Stimulated activated CD4-positive, alpha-beta T cell treated with anti-CD3 and anti-CD28 coated beads, Interleukin-4, amount 100 ng/mL, for 24 hours (primary cell): ENCODE data around the gene PFKL.
"Not testable (repeated sequence)": the region's sequence is repeated elsewhere in the genome, so short reads cannot be mapped to it uniquely, and the experiment has no call there.

Experiments used
- DNase-seq: peaks from one replicate; pipeline ENCODE4 v3.0.0-alpha.2; 2020

The PFKL gene

GRCh38 chr21:44279354-44280260 lies 20.2 kb upstream of the PFKL start:
- no peak for DNase-seq

GRCh38 chr21:44281801-44282200 lies 18.1 kb upstream of the PFKL start:
- DNase-seq, result no peak

DNA sequence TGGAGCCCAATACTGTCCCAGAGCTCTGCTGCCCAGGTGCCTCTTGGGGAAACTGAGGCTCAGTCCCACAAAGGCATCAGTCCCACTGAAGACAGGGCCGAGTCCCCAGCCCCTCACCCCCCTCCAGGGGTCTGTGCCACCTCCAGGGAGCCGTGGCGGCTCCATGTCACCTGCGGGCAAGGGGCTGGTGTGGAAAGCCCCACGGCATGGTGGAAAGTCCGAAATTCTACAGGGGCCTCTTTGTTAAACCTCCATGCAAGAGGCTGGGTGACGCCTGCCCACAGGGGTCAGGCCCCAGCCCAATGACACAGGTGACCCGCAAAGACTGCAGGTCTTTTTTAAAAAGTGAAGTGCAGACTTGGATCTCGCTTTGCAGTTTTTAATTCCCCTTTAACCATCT lies 17.5 kb upstream of the PFKL start:
- no peak for DNase-seq

DNA sequence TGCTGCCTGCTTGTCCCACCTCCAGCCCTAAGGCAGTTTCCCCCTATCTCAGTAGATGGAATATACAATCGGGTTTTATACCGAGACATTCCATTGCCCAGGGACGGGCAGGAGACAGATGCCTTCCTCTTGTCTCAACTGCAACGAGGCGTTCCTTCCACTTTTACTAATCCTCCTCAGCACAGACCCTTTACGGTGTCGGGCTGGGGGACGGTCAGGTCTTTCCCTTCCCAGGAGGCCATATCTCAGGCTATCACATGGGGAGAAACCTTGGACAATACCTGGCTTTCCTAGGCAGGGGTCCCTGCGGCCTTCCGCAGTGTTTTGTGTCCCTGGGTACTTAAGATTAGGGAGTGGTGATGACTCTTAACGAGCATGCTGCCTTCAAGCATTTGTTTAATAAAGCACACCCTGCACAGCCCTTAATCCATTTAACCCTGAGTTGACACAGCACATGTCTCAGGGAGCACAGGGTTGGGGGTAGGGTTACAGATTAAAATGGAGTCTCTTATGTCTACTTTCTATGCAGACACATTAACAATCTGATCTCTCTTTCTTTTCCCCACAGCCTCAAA lies 16.6 kb upstream of the PFKL start:
- DNase-seq, result not testable (repeated sequence)

DNA sequence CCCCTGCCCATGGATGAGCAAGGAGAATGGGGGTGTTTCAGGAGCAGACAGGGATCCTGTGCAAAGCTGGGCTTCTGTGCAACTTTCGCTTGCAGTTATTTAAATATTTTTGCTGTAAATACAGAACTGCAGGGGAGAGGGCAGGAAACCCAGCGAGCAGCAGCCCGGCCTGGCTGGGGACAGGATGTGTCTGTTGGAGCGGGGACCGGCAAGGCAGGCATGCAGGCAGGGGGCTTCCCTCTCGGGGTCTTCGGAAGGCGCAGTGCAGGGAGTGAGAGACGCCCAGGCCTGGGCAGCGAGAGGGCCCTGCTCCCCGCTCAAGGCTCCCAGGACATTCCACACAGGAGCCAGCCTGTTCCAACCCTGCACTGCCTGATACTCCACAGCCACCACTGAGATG lies 15.9 kb upstream of the PFKL start:
- no peak for DNase-seq

DNA sequence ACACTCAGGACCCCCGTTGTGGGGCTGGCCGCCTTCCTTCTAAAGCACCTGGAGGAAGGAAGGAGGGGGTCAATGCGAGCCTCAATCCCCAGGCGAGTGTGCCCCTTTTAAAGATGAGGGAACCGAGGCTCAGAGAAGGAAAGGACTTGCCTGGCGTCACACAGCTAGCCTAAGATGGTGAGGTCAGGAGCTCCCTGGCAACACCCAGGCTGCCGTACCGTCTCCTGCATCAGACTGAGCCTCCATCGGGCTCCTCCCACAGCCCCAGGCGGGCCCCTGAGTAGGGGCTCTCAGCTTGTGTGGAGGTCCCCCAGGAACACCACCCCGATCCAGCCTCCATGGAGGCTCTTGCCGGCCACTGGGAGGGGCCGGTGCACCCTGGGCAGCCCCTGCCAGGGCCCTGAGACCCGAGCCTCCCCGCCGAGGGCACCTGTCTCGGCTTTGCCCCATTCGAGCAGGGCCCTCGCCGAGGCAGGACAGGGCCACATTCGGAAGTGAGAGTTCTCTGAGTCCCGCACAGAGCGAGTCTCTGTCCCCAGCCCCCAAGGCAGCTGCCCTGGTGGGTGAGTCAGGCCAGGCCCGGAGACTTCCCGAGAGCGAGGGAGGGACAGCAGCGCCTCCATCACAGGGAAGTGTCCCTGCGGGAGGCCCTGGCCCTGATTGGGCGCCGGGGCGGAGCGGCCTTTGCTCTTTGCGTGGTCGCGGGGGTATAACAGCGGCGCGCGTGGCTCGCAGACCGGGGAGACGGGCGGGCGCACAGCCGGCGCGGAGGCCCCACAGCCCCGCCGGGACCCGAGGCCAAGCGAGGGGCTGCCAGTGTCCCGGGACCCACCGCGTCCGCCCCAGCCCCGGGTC lies 14.5 kb upstream of the PFKL start, which contains the start of gene AIRE:
Gene AIRE (plus strand): TSS at position 739 of the 855 bp plus-strand sequence. CDS start 131 bp downstream, outside the sequence.
- no peak for DNase-seq

GRCh38 chr21:44286086-44286715 lies 13.7 kb upstream of the PFKL start:
- DNase-seq, result no peak

- DNase-seq, result no peak
Observed at GRCh38 chr21:44286716-44287632, 12.9 kb upstream of the PFKL start.

GRCh38 chr21:44288251-44289110 lies 11.4 kb upstream of the PFKL start:
- DNase-seq, result no peak

DNA sequence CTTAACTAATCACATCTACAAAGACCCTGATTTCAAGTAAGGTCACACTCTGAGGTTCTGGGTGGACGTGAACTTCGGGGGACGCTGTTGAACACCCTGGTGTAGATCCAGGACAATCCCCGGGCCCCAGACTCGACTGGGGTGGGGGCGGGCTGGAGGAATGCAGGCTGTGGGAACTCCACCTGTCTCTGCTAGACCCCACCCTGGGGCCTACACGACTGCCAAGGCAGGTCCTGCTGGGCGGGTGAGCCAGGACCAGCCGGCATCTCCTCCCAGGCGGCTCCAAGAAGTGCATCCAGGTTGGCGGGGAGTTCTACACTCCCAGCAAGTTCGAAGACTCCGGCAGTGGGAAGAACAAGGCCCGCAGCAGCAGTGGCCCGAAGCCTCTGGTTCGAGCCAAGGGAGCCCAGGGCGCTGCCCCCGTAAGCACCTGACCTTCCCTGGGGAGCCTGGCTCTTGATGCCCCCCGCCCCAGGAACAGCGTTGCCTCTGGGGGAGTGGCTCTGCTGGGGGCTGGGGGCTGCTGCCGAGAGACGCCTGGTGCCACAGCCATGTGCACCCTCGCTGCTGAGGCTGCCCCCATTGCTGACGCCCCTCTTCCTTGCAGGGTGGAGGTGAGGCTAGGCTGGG lies 10.4 kb upstream of the PFKL start:
- no peak for DNase-seq

GRCh38 chr21:44290327-44291077 lies 9.4 kb upstream of the PFKL start:
- no peak for DNase-seq

DNA sequence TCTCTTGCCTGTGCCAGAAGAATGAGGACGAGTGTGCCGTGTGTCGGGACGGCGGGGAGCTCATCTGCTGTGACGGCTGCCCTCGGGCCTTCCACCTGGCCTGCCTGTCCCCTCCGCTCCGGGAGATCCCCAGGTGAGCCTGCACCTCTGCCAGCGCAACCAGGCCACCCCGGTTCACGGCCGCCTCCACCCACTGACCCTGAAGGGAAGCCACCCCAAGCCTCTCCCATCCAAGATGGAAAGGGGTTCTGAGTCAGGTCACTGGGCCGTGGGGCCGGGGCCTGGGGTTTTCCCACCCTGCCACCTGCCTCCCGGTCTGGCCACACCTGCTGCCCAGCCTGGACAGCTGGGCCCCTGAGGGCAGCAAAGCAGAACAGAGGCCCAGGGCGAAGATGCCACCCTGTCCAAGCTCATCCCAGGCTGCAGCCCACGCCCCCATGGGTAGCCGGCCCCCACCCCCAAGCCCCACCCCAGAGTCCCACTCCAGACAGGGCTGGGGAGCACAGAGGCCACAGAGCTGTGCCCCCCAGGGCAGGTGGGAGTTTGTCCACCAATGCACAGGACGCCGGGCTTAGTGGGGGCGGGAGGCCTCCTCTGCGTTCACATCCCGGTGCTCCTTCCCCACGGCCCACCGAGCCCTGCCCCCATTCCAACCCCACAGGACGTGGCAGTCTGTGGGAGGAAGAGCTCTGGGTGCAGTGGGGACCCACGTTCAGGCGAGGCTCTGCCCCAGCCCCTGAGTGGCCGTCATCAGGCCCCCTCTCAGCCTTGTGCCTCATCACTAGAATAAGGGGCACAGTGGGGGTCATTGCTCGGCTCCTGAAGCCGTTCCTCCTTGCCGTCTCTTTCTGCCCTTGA lies 8.5 kb upstream of the PFKL start:
- DNase-seq, result no peak

GRCh38 chr21:44291936-44292811 lies 7.7 kb upstream of the PFKL start:
- DNase-seq, result no peak

DNA sequence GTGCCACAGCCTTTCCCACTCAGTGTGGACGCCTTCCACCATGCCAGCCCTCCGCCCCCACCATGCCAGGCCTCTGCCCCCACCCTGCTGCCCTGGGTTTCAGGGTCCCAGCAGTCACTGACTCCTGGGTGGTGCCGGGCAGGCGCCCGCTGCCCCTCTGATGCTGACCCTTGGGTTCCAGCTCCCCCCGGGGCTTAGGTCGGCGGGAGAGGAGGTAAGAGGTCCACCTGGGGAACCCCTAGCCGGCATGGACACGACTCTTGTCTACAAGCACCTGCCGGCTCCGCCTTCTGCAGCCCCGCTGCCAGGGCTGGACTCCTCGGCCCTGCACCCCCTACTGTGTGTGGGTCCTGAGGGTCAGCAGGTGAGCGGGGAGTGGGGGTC lies 7.0 kb upstream of the PFKL start:
- no peak for DNase-seq

DNA sequence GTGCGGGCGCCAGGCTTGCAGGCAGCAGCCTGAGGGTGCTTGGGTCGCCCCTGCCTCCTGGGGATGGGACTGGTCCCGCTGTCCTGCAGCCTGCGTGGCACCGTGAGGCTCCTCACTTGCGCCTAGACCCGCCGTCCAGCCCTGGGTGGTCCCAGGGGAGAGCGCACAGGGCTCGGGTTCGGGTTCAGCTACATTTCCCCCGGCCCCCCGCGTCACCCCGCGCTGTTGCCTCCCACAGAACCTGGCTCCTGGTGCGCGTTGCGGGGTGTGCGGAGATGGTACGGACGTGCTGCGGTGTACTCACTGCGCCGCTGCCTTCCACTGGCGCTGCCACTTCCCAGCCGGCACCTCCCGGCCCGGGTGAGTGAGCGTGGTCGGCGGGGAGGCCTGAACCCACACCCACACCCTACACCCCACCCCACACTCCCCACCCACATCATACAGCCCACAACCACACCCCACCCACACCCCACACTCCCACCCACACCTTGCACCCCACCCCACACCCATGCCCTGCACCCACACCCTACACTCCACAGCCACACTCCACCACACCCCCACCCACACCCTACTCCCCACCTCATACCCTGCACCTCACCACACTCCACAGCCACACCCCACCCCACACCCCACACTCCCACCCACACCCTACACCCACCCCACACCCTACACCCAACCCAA lies 6.2 kb upstream of the PFKL start:
- no peak for DNase-seq

DNA sequence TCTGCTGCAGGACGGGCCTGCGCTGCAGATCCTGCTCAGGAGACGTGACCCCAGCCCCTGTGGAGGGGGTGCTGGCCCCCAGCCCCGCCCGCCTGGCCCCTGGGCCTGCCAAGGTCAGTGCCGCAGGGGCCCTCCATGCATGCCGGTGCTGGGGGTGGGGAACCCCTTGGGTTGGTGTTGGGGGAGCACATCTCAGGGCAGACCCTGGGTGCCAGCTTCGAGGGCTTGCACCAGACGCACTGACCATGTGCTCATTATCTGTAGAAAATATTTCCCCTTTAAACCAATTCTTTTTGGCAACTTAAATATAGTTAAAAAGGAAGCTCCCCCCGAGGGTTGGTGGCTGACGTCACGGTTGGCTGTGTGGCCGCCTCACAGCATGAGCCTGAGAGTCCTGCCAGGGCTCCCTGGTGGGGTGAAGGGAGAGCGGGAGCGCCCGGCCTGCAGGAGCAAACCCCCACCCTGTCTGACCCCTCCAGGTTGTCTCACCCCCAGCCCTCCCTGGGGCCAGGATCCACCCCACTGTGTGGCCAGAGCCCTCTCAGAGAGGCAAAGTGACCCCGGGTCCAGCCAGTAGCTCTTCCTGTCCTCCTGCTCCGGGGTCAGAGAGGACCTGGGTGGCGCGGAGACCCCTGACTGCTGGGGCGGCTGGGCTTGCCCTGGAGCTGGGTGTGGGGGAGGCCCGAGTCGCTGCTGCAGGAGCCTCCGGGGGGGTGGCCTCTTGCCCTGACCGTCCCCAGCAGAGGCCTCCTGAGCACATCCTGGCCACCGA lies 5.3 kb upstream of the PFKL start:
- DNase-seq, result no peak
